WTC11 (cell line): ENCODE measurements around the gene RABEP1.

Experiments
- CTCF ChIP-seq: fragments of 200-600 bp; IDR thresholded peaks from 2 replicates; pipeline ENCODE4 v1.8.0; 2022; ENCODE audit warnings: antibody characterized with exemption
- FOXK1 ChIP-seq: sonication (generic); formaldehyde crosslinking; IDR thresholded peaks from 2 replicates; pipeline ENCODE4 v1.8.0; 2022; ENCODE audit warnings: mild to moderate bottlenecking, moderate library complexity, missing genetic modification reagents
- HMGXB4 ChIP-seq: sonication (generic); formaldehyde crosslinking; IDR thresholded peaks from 2 replicates; pipeline ENCODE4 v1.8.1; 2023; ENCODE audit warnings: mild to moderate bottlenecking, moderate library complexity, missing genetic modification reagents
- IRF2 ChIP-seq: sonication (generic); formaldehyde crosslinking; IDR thresholded peaks from 2 replicates; pipeline ENCODE4 v1.8.0; 2022; ENCODE audit warnings: low read depth, missing genetic modification reagents, borderline replicate concordance
- MAX ChIP-seq: sonication (generic); formaldehyde crosslinking; IDR thresholded peaks from 2 replicates; pipeline ENCODE4 v1.8.0; 2022; ENCODE audit warnings: mild to moderate bottlenecking, missing genetic modification reagents
- MXD4 ChIP-seq: fragments of 250-450 bp; sonication (Bioruptor Pico); IDR thresholded peaks from 2 replicates; pipeline ENCODE4 v1.8.0; 2021; ENCODE audit warnings: mild to moderate bottlenecking, moderate library complexity, borderline replicate concordance
- PRDM15 ChIP-seq: sonication (generic); formaldehyde crosslinking; IDR thresholded peaks from 2 replicates; pipeline ENCODE4 v1.8.0; 2022; ENCODE audit warnings: missing genetic modification reagents
- TF ChIP-seq, protein P1 (sequence below): sonication (generic); formaldehyde crosslinking; IDR thresholded peaks from 2 replicates; pipeline ENCODE4 v1.8.1; 2023; ENCODE audit warnings: mild to moderate bottlenecking, missing genetic modification reagents

DNA sequence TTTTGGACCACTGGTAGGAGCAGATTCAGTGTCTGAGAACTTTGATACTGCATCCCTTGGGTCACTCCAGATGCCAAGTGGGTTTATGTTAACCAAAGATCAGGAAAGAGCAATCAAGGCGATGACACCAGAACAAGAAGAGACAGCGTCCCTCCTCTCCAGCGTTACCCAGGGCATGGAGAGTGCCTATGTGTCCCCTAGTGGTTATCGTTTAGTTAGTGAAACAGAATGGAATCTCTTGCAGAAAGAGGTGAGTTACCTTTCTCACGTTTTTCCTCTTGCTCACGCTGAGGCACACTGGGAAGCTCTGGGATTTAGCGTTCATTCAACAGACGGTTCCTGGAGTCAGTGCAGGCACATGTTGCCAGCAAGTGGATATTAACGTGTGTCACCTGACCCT, 79.3 kb downstream of the RABEP1 start:
- TF ChIP-seq PRDM15 (CRISPR knock-in tag) (no peak), CTCF (no peak), MAX (CRISPR knock-in tag) (no peak), FOXK1 (CRISPR knock-in tag) (no peak), MXD4 (CRISPR knock-in tag) (no peak), HMGXB4 (CRISPR knock-in tag) (no peak), IRF2 (CRISPR knock-in tag) (no peak)
- TF ChIP-seq, protein P1, sequence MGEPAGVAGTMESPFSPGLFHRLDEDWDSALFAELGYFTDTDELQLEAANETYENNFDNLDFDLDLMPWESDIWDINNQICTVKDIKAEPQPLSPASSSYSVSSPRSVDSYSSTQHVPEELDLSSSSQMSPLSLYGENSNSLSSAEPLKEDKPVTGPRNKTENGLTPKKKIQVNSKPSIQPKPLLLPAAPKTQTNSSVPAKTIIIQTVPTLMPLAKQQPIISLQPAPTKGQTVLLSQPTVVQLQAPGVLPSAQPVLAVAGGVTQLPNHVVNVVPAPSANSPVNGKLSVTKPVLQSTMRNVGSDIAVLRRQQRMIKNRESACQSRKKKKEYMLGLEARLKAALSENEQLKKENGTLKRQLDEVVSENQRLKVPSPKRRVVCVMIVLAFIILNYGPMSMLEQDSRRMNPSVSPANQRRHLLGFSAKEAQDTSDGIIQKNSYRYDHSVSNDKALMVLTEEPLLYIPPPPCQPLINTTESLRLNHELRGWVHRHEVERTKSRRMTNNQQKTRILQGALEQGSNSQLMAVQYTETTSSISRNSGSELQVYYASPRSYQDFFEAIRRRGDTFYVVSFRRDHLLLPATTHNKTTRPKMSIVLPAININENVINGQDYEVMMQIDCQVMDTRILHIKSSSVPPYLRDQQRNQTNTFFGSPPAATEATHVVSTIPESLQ (CRISPR knock-in tag): no peak
